Measurements from ENCODE around the gene ELOVL6. TPM values are rescaled to one million over a fixed set of nuclear protein-coding genes. Genes with fewer than 3 reads are reported as not detected.

ELOVL6 gene
- total RNA-seq, 4 donors from 2014 or later, result 3.4 to 25.9 (median 11.4) TPM

GRCh38 chr4:110025056-110025455 lies 173.4 kb downstream of the ELOVL6 start:
- intact Hi-C loops (cut with DNase I; ENCODE audit: low total_unique reads) (no loop called here), in situ Hi-C loops (cut with MboI; ENCODE audit: low pct_ligation_motif_present in 1 of 4, low pct_unique_long_range_greater_than_20kb in 1 of 4, low sequenced_read_pairs in 3 of 4) (loop anchor here in 1 of 4 donors (25.0 kb wide), 1 partner anchor 187 kb away; no protein-coding TSS in a partner anchor)
- Histone ChIP-seq H3K4me1 (no peaks in the 10 kb centered on the region), H3K27me3 (peaks cover 7% of the 10 kb centered on the region), H3K27ac (no peak overlapping the region), H3K4me3 (no peak overlapping the region), H3K9me3 (no peaks in the 10 kb centered on the region), H3K36me3 (no peaks in the 10 kb centered on the region)
- no peak for TF ChIP-seq POLR2AphosphoS5 (IDR thresholded peaks at IDR 0.05)
- TF ChIP-seq CTCF (IDR thresholded peaks at IDR 0.05), result no peak
- TF ChIP-seq EP300 (IDR thresholded peaks at IDR 0.05; ENCODE audit: low read depth), result no peak
- WGBS, 2 donors (ENCODE audit: low coverage in 1 of 2), result 89 to 100% methylated on average over 1 of the region's 1 CpG
- no peak for DNase-seq

- intact Hi-C loops (cut with DNase I; ENCODE audit: low total_unique reads) (no loop called here), in situ Hi-C loops (cut with MboI; ENCODE audit: low pct_ligation_motif_present in 1 of 4, low pct_unique_long_range_greater_than_20kb in 1 of 4, low sequenced_read_pairs in 3 of 4) (loop anchor here in 2 of 4 donors (25.0 kb wide), 2 partner anchors 290 to 315 kb away; no protein-coding TSS in a partner anchor)
- H3K27ac ChIP-seq, result no peak overlapping the region
- WGBS, 2 donors (ENCODE audit: low coverage in 1 of 2), result 85 to 87% methylated on average over 4 of the region's 4 CpGs
- H3K36me3 ChIP-seq, result no peaks in the 10 kb centered on the region
- no peaks in the 10 kb centered on the region for H3K27me3 ChIP-seq
- DNase-seq, result no peak
- no peaks in the 10 kb centered on the region for H3K4me1 ChIP-seq
- no peak overlapping the region for H3K4me3 ChIP-seq
- TF ChIP-seq CTCF (IDR thresholded peaks at IDR 0.05), result no peak
- H3K9me3 ChIP-seq, result no peaks in the 10 kb centered on the region
Observed at GRCh38 chr4:110022457-110022856, 176.0 kb downstream of the ELOVL6 start.

GRCh38 chr4:110020646-110021443 lies 177.6 kb downstream of the ELOVL6 start:
- TF ChIP-seq EP300 (IDR thresholded peaks at IDR 0.05; ENCODE audit: low read depth) (no peak), POLR2AphosphoS5 (IDR thresholded peaks at IDR 0.05) (no peak), POLR2A (IDR thresholded peaks at IDR 0.05) (no peak), CTCF (IDR thresholded peaks at IDR 0.05) (no peak)
- Histone ChIP-seq H3K4me1 (no peaks in the 10 kb centered on the region), H3K27me3 (no peaks in the 10 kb centered on the region), H3K4me3 (no peak overlapping the region), H3K9me3 (no peaks in the 10 kb centered on the region), H3K36me3 (no peaks in the 10 kb centered on the region), H3K27ac (no peak overlapping the region)
- WGBS, 2 donors (ENCODE audit: low coverage in 1 of 2), result 61 to 64% methylated on average over 4 of the region's 4 CpGs
- intact Hi-C loops (cut with DNase I; ENCODE audit: low total_unique reads), result no loop called here
- DNase-seq, result no peak
- in situ Hi-C loops (cut with MboI; ENCODE audit: low pct_ligation_motif_present in 1 of 4, low pct_unique_long_range_greater_than_20kb in 1 of 4, low sequenced_read_pairs in 3 of 4), result loop anchor here in 2 of 4 donors (25.0 kb wide), 2 partner anchors 291 to 316 kb away; no protein-coding TSS in a partner anchor

- Histone ChIP-seq H3K27me3 (no peaks in the 10 kb centered on the region), H3K4me1 (no peaks in the 10 kb centered on the region), H3K9me3 (no peaks in the 10 kb centered on the region), H3K36me3 (no peaks in the 10 kb centered on the region), H3K27ac (no peak overlapping the region), H3K4me3 (no peak overlapping the region)
- no peak for DNase-seq
- no peak for TF ChIP-seq CTCF (IDR thresholded peaks at IDR 0.05)
- no peak for TF ChIP-seq POLR2A (IDR thresholded peaks at IDR 0.05)
- no peak for TF ChIP-seq POLR2AphosphoS5 (IDR thresholded peaks at IDR 0.05)
- no peak for TF ChIP-seq EP300 (IDR thresholded peaks at IDR 0.05; ENCODE audit: low read depth)
- intact Hi-C loops (cut with DNase I; ENCODE audit: low total_unique reads), result no loop called here
- in situ Hi-C loops (cut with MboI; ENCODE audit: low pct_ligation_motif_present in 1 of 4, low pct_unique_long_range_greater_than_20kb in 1 of 4, low sequenced_read_pairs in 3 of 4), result loop anchor here in 2 of 4 donors (25.0 kb wide), 2 partner anchors 292 to 317 kb away; no protein-coding TSS in a partner anchor
- 46 to 65% methylated on average over 5 of the region's 5 CpGs for WGBS, 2 donors (ENCODE audit: low coverage in 1 of 2)
Observed at GRCh38 chr4:110020139-110020538, 178.3 kb downstream of the ELOVL6 start.

All from transverse colon (tissue), 4 donors.